ENCODE results near the gene MSANTD1.

DNA sequence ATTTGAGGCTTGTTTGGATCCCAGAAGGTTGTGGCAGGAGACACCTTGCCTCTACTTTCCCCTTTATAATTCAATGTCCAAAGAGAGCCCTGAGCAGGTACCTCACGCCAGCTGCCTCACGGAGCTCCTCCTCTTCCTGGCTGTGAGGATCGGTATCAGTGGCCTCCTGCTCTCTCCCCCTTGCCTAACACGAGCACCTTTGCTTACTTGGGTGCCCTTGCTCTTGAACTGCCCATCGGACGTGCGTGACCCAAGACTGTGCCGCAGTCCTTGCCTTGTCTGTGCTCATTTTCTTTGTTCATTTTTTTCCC, 27.8 kb upstream of the MSANTD1 start:
- TF ChIP-seq POLR2AphosphoS5 (IDR thresholded peaks at IDR 0.05; ENCODE audit: borderline replicate concordance, low read depth, low read length) (no peak), EZH2 (IDR thresholded peaks at IDR 0.05) (no peak)
